ENCODE measurements around the gene RASA4. TPM values are rescaled to one million over a fixed set of nuclear protein-coding genes. Genes with fewer than 3 reads are reported as not detected.

RASA4 gene
- total RNA-seq (2022; extraction: Qiagen RNA extraction), result 1.9 to 2.8 TPM (median 2.5 TPM) in 5 replicates

DNA sequence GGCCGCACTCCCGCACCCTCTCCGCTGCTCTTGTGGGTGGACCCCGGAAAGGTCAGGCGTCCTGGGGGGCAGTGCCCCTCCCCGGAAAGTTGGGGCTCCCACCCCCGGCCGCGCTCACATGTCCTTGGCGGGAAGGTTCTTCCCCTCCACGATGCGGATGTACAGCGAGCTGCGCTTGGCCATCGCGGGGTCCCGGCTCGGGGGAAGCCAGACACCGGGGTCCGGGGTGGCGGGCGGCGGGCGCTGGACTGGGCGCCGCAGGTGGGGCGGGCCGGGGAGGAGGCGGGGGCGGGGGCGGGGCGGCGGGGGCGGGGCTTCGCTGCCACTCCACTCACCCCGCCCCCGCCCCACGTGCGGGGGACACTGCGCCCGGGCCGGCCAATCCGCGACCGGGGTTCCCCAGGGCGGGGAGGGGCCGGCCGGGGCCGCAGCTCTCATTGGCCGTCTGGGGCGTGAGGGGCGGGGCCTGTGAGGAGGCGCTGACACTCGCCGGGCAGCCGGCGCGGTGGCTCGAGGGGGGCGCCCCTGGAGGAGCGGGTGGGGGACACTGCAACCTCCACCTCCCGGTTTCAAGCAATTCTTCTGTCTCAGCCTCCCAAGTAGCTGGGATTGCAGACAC is at the start of gene RASA4:
Gene RASA4, minus strand, starts transcription at position 250 of the 619 bp plus-strand sequence. Its CDS starts 67 bp downstream, at position 183.

DNA sequence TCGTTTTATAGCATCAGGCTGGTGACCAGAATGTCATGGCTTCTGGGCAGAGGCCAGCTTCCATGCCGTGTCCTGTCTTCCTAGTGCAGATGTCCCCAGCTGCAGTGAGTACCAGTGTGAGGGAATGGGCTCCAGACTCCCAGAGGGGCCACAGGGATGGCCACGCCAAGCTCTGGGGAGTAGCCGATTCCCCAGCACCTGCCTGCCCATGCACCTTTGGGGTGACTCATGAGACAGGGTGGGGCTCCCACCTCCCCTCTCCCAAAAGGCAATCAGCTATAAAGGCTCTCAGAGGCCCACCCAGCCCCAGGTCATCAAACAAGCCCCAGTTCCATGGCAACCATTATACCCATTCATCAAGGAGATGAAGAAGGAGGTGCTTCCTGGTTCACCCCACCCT is 33.4 kb upstream of the RASA4 start, which contains the start of gene SPDYE2B:
Gene SPDYE2B, plus strand, starts transcription at position 396 of the 400 bp plus-strand sequence. CDS start 2,030 bp downstream, outside the sequence.

DNA sequence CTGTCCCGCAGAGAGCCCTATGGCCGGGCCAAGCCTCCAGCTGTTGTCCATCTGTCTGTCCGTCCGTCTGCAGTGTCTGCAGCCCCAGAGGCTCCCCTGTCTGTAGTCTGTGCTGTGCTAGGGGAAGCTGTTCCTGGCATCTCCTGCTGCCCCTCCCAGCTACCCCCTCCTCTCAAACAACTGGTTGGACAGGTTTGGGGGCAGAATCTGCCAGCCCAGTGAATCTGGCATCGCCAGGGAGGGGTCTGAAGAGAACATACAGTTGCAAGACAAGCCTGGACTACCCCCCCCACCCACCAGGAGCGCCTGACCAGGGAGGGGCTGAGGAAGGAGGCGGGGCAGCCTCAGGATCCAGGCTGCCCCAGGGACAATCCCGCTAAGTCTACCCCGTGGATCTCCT is 26.1 kb upstream of the RASA4 start, which contains the start of gene UPK3BL1:
Gene UPK3BL1, minus strand, starts transcription at position 101 of the 400 bp plus-strand sequence. Its CDS starts 50 bp downstream, at position 51.

DNA sequence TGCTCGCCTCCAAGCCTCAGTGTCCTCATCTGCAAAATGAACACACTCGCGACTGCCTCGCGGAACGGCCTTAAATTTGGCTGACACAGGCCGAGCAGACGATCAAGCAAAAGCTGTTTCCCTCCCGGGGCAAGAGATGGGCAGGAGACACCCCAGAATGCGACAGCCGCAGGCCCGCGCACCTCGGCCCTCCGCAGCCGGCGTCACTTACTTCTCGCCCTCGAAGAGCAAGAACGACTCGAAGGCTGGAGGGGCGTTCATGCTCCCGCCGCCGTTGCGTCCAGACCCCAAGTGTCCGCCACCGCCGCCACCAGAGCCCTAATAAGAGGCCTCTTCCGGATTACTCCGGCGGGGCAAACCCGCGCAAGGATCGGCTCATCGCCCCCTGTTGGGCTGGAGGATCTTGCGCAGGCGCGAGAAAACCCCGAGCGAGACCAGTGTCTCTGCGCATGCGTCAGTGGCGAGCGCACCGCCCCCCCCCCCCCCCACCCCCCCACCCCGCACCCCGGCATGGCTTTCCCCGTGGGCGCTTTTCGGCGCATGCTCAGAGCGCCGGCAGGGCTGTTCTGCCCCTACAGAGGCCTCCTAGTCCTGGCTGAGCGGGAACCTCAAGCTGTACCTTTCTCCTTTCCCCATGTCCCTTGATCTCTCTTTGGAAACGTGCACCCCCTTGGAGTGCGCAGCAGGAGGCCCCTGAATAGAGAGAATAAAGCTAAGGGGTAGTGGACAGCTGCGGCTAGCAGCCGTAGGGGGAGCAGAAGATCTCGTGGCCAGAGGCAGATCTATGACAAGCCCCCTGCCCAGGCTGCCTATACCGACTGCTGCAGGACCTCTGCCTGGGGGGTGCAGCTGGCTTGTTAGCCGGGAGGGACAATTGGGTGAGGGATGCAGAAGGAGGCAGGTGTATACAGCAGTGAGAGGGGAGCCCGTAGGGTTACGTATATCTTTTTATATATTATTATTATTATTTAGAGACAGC is 44.0 kb downstream of the RASA4 start, which contains the start of gene POLR2J3:
Gene POLR2J3, minus strand, starts transcription at position 323 of the 979 bp plus-strand sequence. Its CDS starts 62 bp downstream, at position 261.

DNA sequence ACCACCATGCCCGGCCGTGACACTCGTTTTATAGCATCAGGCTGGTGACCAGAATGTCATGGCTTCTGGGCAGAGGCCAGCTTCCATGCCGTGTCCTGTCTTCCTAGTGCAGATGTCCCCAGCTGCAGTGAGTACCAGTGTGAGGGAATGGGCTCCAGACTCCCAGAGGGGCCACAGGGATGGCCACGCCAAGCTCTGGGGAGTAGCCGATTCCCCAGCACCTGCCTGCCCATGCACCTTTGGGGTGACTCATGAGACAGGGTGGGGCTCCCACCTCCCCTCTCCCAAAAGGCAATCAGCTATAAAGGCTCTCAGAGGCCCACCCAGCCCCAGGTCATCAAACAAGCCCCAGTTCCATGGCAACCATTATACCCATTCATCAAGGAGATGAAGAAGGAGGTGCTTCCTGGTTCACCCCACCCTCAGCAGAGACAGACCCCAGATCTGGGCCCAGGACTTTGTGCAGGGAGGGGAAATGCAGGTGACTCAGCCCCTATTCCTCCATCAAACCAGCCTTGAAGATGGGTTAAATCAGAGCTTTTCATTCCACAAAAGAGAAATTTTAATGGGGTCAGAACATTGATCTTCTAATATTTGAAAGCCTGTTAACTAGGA is 65.6 kb downstream of the RASA4 start, which contains the start of gene SPDYE2:
Gene SPDYE2, plus strand, starts transcription at position 419 of the 615 bp plus-strand sequence. CDS start 2,030 bp downstream, outside the sequence.

DNA sequence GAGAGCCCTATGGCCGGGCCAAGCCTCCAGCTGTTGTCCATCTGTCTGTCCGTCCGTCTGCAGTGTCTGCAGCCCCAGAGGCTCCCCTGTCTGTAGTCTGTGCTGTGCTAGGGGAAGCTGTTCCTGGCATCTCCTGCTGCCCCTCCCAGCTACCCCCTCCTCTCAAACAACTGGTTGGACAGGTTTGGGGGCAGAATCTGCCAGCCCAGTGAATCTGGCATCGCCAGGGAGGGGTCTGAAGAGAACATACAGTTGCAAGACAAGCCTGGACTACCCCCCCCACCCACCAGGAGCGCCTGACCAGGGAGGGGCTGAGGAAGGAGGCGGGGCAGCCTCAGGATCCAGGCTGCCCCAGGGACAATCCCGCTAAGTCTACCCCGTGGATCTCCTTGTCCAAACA is 73.0 kb downstream of the RASA4 start, which contains the start of gene UPK3BL2:
Gene UPK3BL2, minus strand, starts transcription at position 101 of the 400 bp plus-strand sequence. Its CDS starts 60 bp downstream, at position 41.

Other genes starting within 250 kb of the RASA4 start
- 20.1 to 24.6 TPM (median 22.2 TPM) in 5 replicates for gene PRKRIP1, start 220.4 kb downstream of the RASA4 start, total RNA-seq (2022; extraction: Qiagen RNA extraction)
- gene ORAI2, start 183.2 kb downstream of the RASA4 start, total RNA-seq (2022; extraction: Qiagen RNA extraction), result 22.7 to 40.0 TPM (median 33.5 TPM) in 5 replicates
- 9.0 to 12.7 TPM (median 10.7 TPM) in 5 replicates for gene ALKBH4, start 151.9 kb downstream of the RASA4 start, total RNA-seq (2022; extraction: Qiagen RNA extraction)
- gene LRWD1, start 151.8 kb downstream of the RASA4 start, total RNA-seq (2022; extraction: Qiagen RNA extraction), result 22.2 to 32.5 TPM (median 30.2 TPM) in 5 replicates
- gene POLR2J, start 137.8 kb downstream of the RASA4 start, total RNA-seq (2022; extraction: Qiagen RNA extraction), result 102 to 127 TPM (median 105 TPM) in 5 replicates
- gene RASA4B, start 99.0 kb downstream of the RASA4 start, total RNA-seq (2022; extraction: Qiagen RNA extraction), result 0.77 to 2.2 TPM (median 1.5 TPM) in 5 replicates
- gene UPK3BL2, start 73.1 kb downstream of the RASA4 start, total RNA-seq (2022; extraction: Qiagen RNA extraction), result 1.6 to 3.6 TPM (median 2.4 TPM) in 5 replicates
- not detected in 5 replicates for gene SPDYE2, start 65.5 kb downstream of the RASA4 start, total RNA-seq (2022; extraction: Qiagen RNA extraction)
- gene POLR2J3, start 44.2 kb downstream of the RASA4 start, total RNA-seq (2022; extraction: Qiagen RNA extraction), result 11.3 to 52.3 TPM (median 31.8 TPM) in 5 replicates
- gene UPK3BL1, start 26.0 kb upstream of the RASA4 start, total RNA-seq (2022; extraction: Qiagen RNA extraction), result 9.7 to 15.3 TPM (median 12.9 TPM) in 5 replicates
- not detected in 5 replicates for gene SPDYE2B, start 33.6 kb upstream of the RASA4 start, total RNA-seq (2022; extraction: Qiagen RNA extraction)
- 0.45 to 0.89 TPM (median 0.81 TPM) in 4 of 5 replicates, not detected in the other for gene POLR2J2, start 54.9 kb upstream of the RASA4 start, total RNA-seq (2022; extraction: Qiagen RNA extraction)
- gene FAM185A, start 132.2 kb upstream of the RASA4 start, total RNA-seq (2022; extraction: Qiagen RNA extraction), result 5.5 to 7.8 TPM (median 6.2 TPM) in 5 replicates

Data from A549 treated with Mapracorat at 1 μM for 4 hours (cell line).